GM12878 (cell line): ENCODE results near the gene TTYH1. TPM values are rescaled to one million over a fixed set of nuclear protein-coding genes. Genes with fewer than 3 reads are reported as not detected.

ENCODE experiments used
- ATAC-seq: fragments of 200-7000 bp; cut with Tn5 transposase; 3 replicates; pipeline ENCODE4 v1.9.1; 2020; ENCODE audit warnings: mild to moderate bottlenecking, moderate library complexity
- BruUV-seq: library from RNA; stranded (reverse); fragments of 400-500 nt; replicated peaks from 2 replicates; lab custom pipeline; 2021; lab: Mats Ljungman, UMichigan
- CTCF ChIA-PET: fragments of 300-600 bp; sonication (Branson Sonifier 250); formaldehyde crosslinking; extraction: SDS; loops from one replicate; lab custom pipeline; 2021; ENCODE audit warnings: inconsistent platforms; lab: Yijun Ruan, JAX
- POLR2A ChIA-PET: fragments of 350-600 bp; formaldehyde crosslinking; extraction: SDS; loops from one replicate; lab custom pipeline; 2021; ENCODE audit warnings: inconsistent platforms; lab: Charles Lee
- RAD21 ChIA-PET: fragments of 300-600 bp; sonication (Branson Sonifier 250); formaldehyde crosslinking; loops from one replicate; lab custom pipeline; 2023; ENCODE audit warnings: antibody characterized with exemption; ENCODE audit not compliant: unreplicated experiment; lab: Charles Lee
- SMC1A ChIA-PET: fragments of 300-600 bp; sonication (Branson Sonifier 250); formaldehyde crosslinking; loops from one replicate; lab custom pipeline; 2023; ENCODE audit not compliant: unreplicated experiment, uncharacterized antibody; lab: Charles Lee
- DNase-seq: peaks from one replicate; pipeline ENCODE4 v3.0.0-alpha.2; 2011; ENCODE audit warnings: low read depth, low spot score
- FAIRE-seq: peaks from 3 replicates; lab custom pipeline; 2011; peaks lifted over from hg19 to GRCh38; lab: Jason Lieb, UNC
- H2AFZ ChIP-seq: 2 replicates; pipeline ENCODE4 v1.6.0; 2011; ENCODE audit warnings: low read depth, low read length, control low read depth; ENCODE audit not compliant: control insufficient read depth
- H3K27ac ChIP-seq: 2 replicates; pipeline ENCODE4 v1.5.1; 2011; ENCODE audit warnings: control low read depth; ENCODE audit not compliant: control insufficient read depth, insufficient read depth
- H3K27me3 ChIP-seq, 2 experiments: replicated peaks in 1 of 2; 2 replicates each; pipeline versions ENCODE4 v1.6.0 to v1.6.1; 2011; ENCODE audit warnings: low read length in 1 of 2; ENCODE audit not compliant: control insufficient read depth in 2 of 2, insufficient read depth in 2 of 2
- H3K36me3 ChIP-seq, 2 experiments: 2 replicates each; pipeline ENCODE4 v1.5.1; 2011; ENCODE audit warnings: low read length in 1 of 2; ENCODE audit not compliant: control insufficient read depth in 2 of 2, insufficient read depth in 2 of 2
- H3K4me1 ChIP-seq: 2 replicates; pipeline ENCODE4 v1.6.1; 2011; ENCODE audit warnings: mild to moderate bottlenecking, low read length, moderate library complexity, mixed read lengths; ENCODE audit not compliant: control insufficient read depth, insufficient read depth
- H3K4me2 ChIP-seq: 2 replicates; pipeline ENCODE4 v1.6.0; 2011; ENCODE audit warnings: control low read depth; ENCODE audit not compliant: control insufficient read depth, insufficient read depth
- H3K4me3 ChIP-seq: fragments of 200-600 bp; sonication (generic); 2 replicates; pipeline ENCODE4 v1.5.1; 2016
- H3K79me2 ChIP-seq: 2 replicates; pipeline ENCODE4 v1.6.0; 2011; ENCODE audit warnings: low read length; ENCODE audit not compliant: control insufficient read depth, insufficient read depth
- H3K9ac ChIP-seq: 2 replicates; pipeline ENCODE4 v1.8.0; 2011; ENCODE audit warnings: low read length, control low read depth, mixed read lengths; ENCODE audit not compliant: control insufficient read depth, insufficient read depth
- H3K9me3 ChIP-seq: replicated peaks from 3 replicates; pipeline ENCODE4 v1.5.1; 2011; ENCODE audit warnings: mild to moderate bottlenecking, low read length; ENCODE audit not compliant: control insufficient read depth, insufficient read depth
- H4K20me1 ChIP-seq: 2 replicates; pipeline ENCODE4 v1.6.0; 2011; ENCODE audit not compliant: control insufficient read depth, insufficient read depth
- BHLHE40 ChIP-seq, 2 experiments: fragments of 450-650 bp in 1 of 2; IDR thresholded peaks; 2 replicates each; pipeline ENCODE4 v1.6.1; 2011 to 2017; ENCODE audit warnings: low read depth in 2 of 2, borderline replicate concordance in 1 of 2, improper control_type of control experiment in 1 of 2, low read length in 1 of 2, mild to moderate bottlenecking in 1 of 2
- HCFC1 ChIP-seq: fragments of 150-350 bp; IDR thresholded peaks from 2 replicates; pipeline ENCODE4 v1.6.1; 2014; ENCODE audit warnings: low read length
- HDAC2 ChIP-seq: fragments of 200-600 bp; sonication (generic); IDR thresholded peaks from 2 replicates; pipeline ENCODE4 v1.6.1; 2017
- IKZF1 ChIP-seq: fragments of 450-650 bp; conservative IDR thresholded peaks from 2 replicates; pipeline ENCODE4 v1.6.1; 2017; ENCODE audit warnings: antibody characterized with exemption, mild to moderate bottlenecking
- NRF1 ChIP-seq: conservative IDR thresholded peaks from 2 replicates; pipeline ENCODE4 v1.6.1; 2011; ENCODE audit warnings: mild to moderate bottlenecking, low read depth, low read length, improper control_type of control experiment
- POLR2AphosphoS5 ChIP-seq: IDR thresholded peaks from 2 replicates; pipeline ENCODE4 v1.6.1; 2011; ENCODE audit warnings: mild to moderate bottlenecking, low read length, inconsistent platforms
- WGBS: methylation state at CpG from one replicate; pipeline ENCODE4 v1.1.6; 2016; ENCODE audit warnings: low lambda C conversion rate; ENCODE audit not compliant: insufficient replicate concordance, insufficient coverage; ENCODE audit errors: missing lambda C conversion rate; 5-methylcytosine and 5-hydroxymethylcytosine counted together
- in situ Hi-C: fragments of 300-500 bp; cut with MboI; formaldehyde crosslinking; loops from 9 replicates; pipeline ENCODE4 v1.14.3; 2018; ENCODE audit warnings: mixed read lengths
- intact Hi-C: fragments of 100-400 bp; cut with micrococcal nuclease; formaldehyde crosslinking; loops from one replicate; pipeline ENCODE4 v1.14.2; 2022; ENCODE audit not compliant: unreplicated experiment
- polyA plus RNA-seq, 11 experiments: library from polyadenylated mRNA; depleted of rRNA in 4 of 11; unstranded in 6 of 11; stranded (reverse) in 5 of 11; fragments of >200 nt; fragmentation: Nextera tagmentation in 4 of 11; fragmentation: Illumina TruSeq in 1 of 11; extraction: Ambion mirVana in 4 of 11; extraction: Trizol in 1 of 11; gene quantifications; 1 replicate in 1 of 11; 2 replicates in 10 of 11; pipeline versions ENCODE4 v1.2.1 to v1.2.3, GENCODE V29; 2011 to 2016; ENCODE audit warnings: inconsistent platforms in 2 of 11, missing spikeins in 2 of 11, low read depth in 1 of 11
- total RNA-seq, 4 experiments: library from RNA; depleted of rRNA in 3 of 4; stranded (reverse); fragments of >200 nt in 3 of 4; fragmentation: Illumina TruSeq in 1 of 4; extraction: Trizol in 1 of 4; gene quantifications; 2 replicates each; pipeline versions ENCODE4 v1.2.1 to v1.2.3, GENCODE V29; 2013 to 2021
- TF ChIP-seq, protein P1 (sequence below): fragments of 450-650 bp; IDR thresholded peaks from 2 replicates; pipeline ENCODE4 v1.6.1; 2017; ENCODE audit warnings: mild to moderate bottlenecking, low read depth, inconsistent platforms; ENCODE audit not compliant: poor library complexity, severe bottlenecking

The TTYH1 gene
- total and polyA plus RNA-seq, 10 of the 15 experiments (the other 5 are each of a cell fraction or from before 2014, with no cell fraction given) = 0.01 to 0.36 (median 0.09) TPM; not detected in 3

DNA sequence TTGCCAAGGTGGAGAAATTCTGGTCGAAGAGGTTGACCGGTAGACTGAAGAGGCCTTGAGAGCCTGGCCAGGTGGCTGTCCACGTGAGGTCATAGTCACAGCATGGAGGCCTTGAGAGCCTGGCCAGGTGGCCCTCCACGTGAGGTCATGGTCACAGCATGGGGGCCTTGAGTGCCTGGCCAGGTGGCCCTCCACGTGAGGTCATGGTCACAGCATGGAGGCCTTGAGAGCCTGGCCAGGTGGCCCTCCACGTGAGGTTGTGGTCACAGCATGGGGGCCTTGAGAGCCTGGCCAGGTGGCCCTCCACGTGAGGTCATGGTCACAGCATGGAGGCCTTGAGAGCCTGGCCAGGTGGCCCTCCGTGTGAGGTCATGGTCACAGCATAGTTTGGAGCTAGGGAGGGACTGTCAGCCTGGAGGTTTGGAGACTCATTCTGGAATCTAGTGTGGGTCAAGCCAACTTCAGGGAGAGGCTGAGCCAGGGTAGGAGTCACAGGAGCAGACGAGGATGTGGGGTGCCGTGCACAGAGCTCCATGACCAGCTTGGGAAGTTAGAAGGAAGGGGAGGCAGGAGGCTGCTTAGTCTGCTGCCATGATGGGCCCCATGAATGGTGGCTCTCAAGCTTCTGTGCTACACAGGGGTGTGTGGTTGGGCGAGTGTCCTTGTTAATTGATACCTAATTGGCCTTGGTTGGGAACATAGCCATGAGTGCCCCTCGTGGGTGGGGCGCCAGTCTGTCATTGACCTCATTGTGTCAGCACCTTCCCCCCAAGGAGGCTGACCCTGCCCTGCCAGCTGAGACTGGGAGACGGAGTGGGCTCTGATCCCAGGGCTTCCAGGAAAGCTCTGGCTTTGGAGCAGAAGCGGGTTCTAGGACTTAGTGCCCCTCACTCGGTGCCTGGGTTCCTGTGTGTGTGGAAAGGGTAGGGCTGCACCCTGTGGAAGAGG is 44.3 kb downstream of the TTYH1 start:
- H3K4me3 ChIP-seq = no peak overlapping the region
- POLR2A ChIA-PET = no interaction called here
- WGBS = 78% methylated on average over 16 of the region's 16 CpGs
- intact Hi-C loops (no loop called here), in situ Hi-C loops (loop anchor here (10.0 kb wide), 1 partner anchor 1195 kb away; the partner anchor contains the start of gene U2AF2)
- no peak overlapping the region for H3K4me2 ChIP-seq
- no peak overlapping the region for H3K9ac ChIP-seq
- no peaks in the 10 kb centered on the region for H3K9me3 ChIP-seq
- H4K20me1 ChIP-seq = no peaks in the 10 kb centered on the region; the same call in 1 of the 2 replicates
- TSS peak; percentile 43 for BruUV-seq
- FAIRE-seq = no peak
- H2AFZ ChIP-seq = no peak overlapping the region
- RAD21 ChIA-PET = no interaction called here
- peaks cover 14 to 62% of the 10 kb centered on the region in 2 experiments for H3K36me3 ChIP-seq
- TF ChIP-seq BHLHE40 (IDR thresholded peaks at IDR 0.05; ENCODE audit: borderline replicate concordance in 1 of 2, low read depth in 2 of 2, low read length in 1 of 2) = no peak
- TF ChIP-seq POLR2AphosphoS5 = peak; percentile 55; the same call in 1 of the 2 replicates
- TF ChIP-seq NRF1 = no peak
- TF ChIP-seq, protein P1, sequence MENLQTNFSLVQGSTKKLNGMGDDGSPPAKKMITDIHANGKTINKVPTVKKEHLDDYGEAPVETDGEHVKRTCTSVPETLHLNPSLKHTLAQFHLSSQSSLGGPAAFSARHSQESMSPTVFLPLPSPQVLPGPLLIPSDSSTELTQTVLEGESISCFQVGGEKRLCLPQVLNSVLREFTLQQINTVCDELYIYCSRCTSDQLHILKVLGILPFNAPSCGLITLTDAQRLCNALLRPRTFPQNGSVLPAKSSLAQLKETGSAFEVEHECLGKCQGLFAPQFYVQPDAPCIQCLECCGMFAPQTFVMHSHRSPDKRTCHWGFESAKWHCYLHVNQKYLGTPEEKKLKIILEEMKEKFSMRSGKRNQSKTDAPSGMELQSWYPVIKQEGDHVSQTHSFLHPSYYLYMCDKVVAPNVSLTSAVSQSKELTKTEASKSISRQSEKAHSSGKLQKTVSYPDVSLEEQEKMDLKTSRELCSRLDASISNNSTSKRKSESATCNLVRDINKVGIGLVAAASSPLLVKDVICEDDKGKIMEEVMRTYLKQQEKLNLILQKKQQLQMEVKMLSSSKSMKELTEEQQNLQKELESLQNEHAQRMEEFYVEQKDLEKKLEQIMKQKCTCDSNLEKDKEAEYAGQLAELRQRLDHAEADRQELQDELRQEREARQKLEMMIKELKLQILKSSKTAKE = no peak
- TF ChIP-seq IKZF1 = no peak
- no peak for TF ChIP-seq HCFC1
- no peak for TF ChIP-seq HDAC2
- peaks cover 12% of the 10 kb centered on the region for H3K4me1 ChIP-seq
- H3K27ac ChIP-seq = no peak overlapping the region
- CTCF ChIA-PET = no interaction called here
- H3K27me3 ChIP-seq = no peaks in the 10 kb centered on the region
- SMC1A ChIA-PET = no interaction called here
- no peak for DNase-seq
- ATAC-seq = no peak
- peaks cover 14% of the 10 kb centered on the region for H3K79me2 ChIP-seq
